GM18951 (cell line): Measurements from ENCODE around the gene SACS.
"Not testable (repeated sequence)": the region's sequence is repeated elsewhere in the genome, so short reads cannot be mapped to it uniquely, and the experiment has no call there.

Experiments used
- POLR2A ChIP-seq: IDR thresholded peaks from 4 replicates; pipeline ENCODE4 v1.6.1; 2011; ENCODE audit warnings: mild to moderate bottlenecking; ENCODE audit not compliant: insufficient read length, insufficient read depth; ENCODE audit errors: extremely low read depth
- in situ Hi-C: fragments of 300-500 bp; cut with MboI; formaldehyde crosslinking; loops from one replicate; pipeline ENCODE4 v1.12.0; 2022; ENCODE audit warnings: low sequenced_read_pairs, mixed read lengths, inconsistent platforms; ENCODE audit not compliant: unreplicated experiment

Gene SACS

GRCh38 chr13:23427342-23427843, 6.1 kb downstream of the SACS start:
- in situ Hi-C loops: no loop called here
- TF ChIP-seq POLR2A: no peak

GRCh38 chr13:23421596-23421995, 11.9 kb downstream of the SACS start:
- in situ Hi-C loops: no loop called here
- TF ChIP-seq POLR2A: no peak

GRCh38 chr13:23418776-23419683, 14.5 kb downstream of the SACS start:
- no peak for TF ChIP-seq POLR2A
- in situ Hi-C loops: no loop called here

- in situ Hi-C loops: no loop called here
- TF ChIP-seq POLR2A: no peak
Observed at GRCh38 chr13:23414682-23415081, 18.8 kb downstream of the SACS start.

- TF ChIP-seq POLR2A: no peak
- in situ Hi-C loops: no loop called here
Observed at GRCh38 chr13:23411706-23412105, 21.8 kb downstream of the SACS start.

GRCh38 chr13:23411220-23411619, 22.3 kb downstream of the SACS start:
- TF ChIP-seq POLR2A: no peak
- in situ Hi-C loops: no loop called here

GRCh38 chr13:23408026-23408425, 25.5 kb downstream of the SACS start:
- in situ Hi-C loops: no loop called here
- TF ChIP-seq POLR2A: no peak

GRCh38 chr13:23401156-23401555, 32.3 kb downstream of the SACS start:
- in situ Hi-C loops: not testable (repeated sequence)

GRCh38 chr13:23399347-23399746, 34.2 kb downstream of the SACS start:
- in situ Hi-C loops: no loop called here
- no peak for TF ChIP-seq POLR2A

- in situ Hi-C loops: no loop called here
- TF ChIP-seq POLR2A: no peak
Observed at GRCh38 chr13:23394821-23395220, 38.7 kb downstream of the SACS start.

- in situ Hi-C loops: no loop called here
- no peak for TF ChIP-seq POLR2A
Observed at GRCh38 chr13:23392925-23393645, 40.4 kb downstream of the SACS start.

GRCh38 chr13:23392313-23392712, 41.2 kb downstream of the SACS start:
- no peak for TF ChIP-seq POLR2A
- in situ Hi-C loops: no loop called here

- TF ChIP-seq POLR2A: no peak
- in situ Hi-C loops: no loop called here
Observed at GRCh38 chr13:23391752-23392151, 41.8 kb downstream of the SACS start.

- no peak for TF ChIP-seq POLR2A
Observed at GRCh38 chr13:23386533-23386932, 47.0 kb downstream of the SACS start.

More at GRCh38 chr13:23386533-23386932, 47.0 kb downstream of the SACS start:
- in situ Hi-C loops: no loop called here
